Measurements from ENCODE around the gene MEI1. TPM values are rescaled to one million over a fixed set of nuclear protein-coding genes. Genes with fewer than 3 reads are reported as not detected.
A peak's percentile ranks its signal among the peaks of the same experiment; 100 is the strongest.

MEI1 gene
- total RNA-seq, 1 donor from 2014 or later = 0.64 TPM

- Mint-ChIP-seq H3K4me3 (ENCODE audit: unreplicated experiment) (no peak overlapping the region), H3K36me3 (ENCODE audit: unreplicated experiment) (no peaks in the 10 kb centered on the region), H3K27me3 (ENCODE audit: unreplicated experiment) (no peaks in the 10 kb centered on the region), H3K27ac (ENCODE audit: unreplicated experiment) (no peak overlapping the region), H3K4me1 (ENCODE audit: low read depth, unreplicated experiment) (no peaks in the 10 kb centered on the region), H3K9me3 (ENCODE audit: unreplicated experiment) (peaks cover 2% of the 10 kb centered on the region)
- DNase-seq = no peak
- TF ChIP-seq, protein P1, sequence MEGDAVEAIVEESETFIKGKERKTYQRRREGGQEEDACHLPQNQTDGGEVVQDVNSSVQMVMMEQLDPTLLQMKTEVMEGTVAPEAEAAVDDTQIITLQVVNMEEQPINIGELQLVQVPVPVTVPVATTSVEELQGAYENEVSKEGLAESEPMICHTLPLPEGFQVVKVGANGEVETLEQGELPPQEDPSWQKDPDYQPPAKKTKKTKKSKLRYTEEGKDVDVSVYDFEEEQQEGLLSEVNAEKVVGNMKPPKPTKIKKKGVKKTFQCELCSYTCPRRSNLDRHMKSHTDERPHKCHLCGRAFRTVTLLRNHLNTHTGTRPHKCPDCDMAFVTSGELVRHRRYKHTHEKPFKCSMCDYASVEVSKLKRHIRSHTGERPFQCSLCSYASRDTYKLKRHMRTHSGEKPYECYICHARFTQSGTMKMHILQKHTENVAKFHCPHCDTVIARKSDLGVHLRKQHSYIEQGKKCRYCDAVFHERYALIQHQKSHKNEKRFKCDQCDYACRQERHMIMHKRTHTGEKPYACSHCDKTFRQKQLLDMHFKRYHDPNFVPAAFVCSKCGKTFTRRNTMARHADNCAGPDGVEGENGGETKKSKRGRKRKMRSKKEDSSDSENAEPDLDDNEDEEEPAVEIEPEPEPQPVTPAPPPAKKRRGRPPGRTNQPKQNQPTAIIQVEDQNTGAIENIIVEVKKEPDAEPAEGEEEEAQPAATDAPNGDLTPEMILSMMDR (IDR thresholded peaks at IDR 0.05; ENCODE audit: partially characterized antibody, unreplicated experiment) = no peak
Observed at GRCh38 chr22:41753984-41754383, 54.7 kb downstream of the MEI1 start.

GRCh38 chr22:41757502-41757901 is 58.2 kb downstream of the MEI1 start:
- TF ChIP-seq, protein P1 (IDR thresholded peaks at IDR 0.05; ENCODE audit: partially characterized antibody, unreplicated experiment) = no peak
- Mint-ChIP-seq H3K36me3 (ENCODE audit: unreplicated experiment) (no peaks in the 10 kb centered on the region), H3K4me3 (ENCODE audit: unreplicated experiment) (no peak overlapping the region), H3K4me1 (ENCODE audit: low read depth, unreplicated experiment) (no peaks in the 10 kb centered on the region), H3K9me3 (ENCODE audit: unreplicated experiment) (peaks cover 2% of the 10 kb centered on the region), H3K27ac (ENCODE audit: unreplicated experiment) (no peak overlapping the region), H3K27me3 (ENCODE audit: unreplicated experiment) (no peaks in the 10 kb centered on the region)
- no peak for DNase-seq

DNA sequence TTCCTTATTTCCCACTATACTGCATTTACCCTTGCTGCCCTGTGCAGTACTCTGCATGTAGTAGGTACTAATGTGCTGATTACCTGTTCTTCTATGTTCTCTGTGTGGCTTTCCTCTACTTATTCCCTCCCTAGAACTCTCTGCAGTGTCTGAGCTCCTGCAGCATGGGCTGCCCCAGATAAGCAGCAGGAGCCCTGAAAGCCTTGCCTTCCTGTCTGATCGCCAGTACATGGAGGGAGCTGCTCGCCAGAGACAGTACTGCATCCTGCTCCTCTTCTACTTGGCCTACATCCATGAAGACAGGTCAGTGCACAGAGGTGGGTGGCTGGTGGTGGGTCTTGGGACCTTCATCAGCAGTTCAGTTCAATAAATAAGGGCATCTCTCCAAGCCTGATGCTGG is 58.9 kb downstream of the MEI1 start:
- TF ChIP-seq, protein P1 (IDR thresholded peaks at IDR 0.05; ENCODE audit: partially characterized antibody, unreplicated experiment) = no peak
- Mint-ChIP-seq H3K4me3 (ENCODE audit: unreplicated experiment) (no peak overlapping the region), H3K27me3 (ENCODE audit: unreplicated experiment) (no peaks in the 10 kb centered on the region), H3K4me1 (ENCODE audit: low read depth, unreplicated experiment) (no peaks in the 10 kb centered on the region), H3K27ac (ENCODE audit: unreplicated experiment) (no peak overlapping the region), H3K36me3 (ENCODE audit: unreplicated experiment) (no peaks in the 10 kb centered on the region), H3K9me3 (ENCODE audit: unreplicated experiment) (peaks cover 2% of the 10 kb centered on the region)
- no peak for DNase-seq

- H3K4me1 Mint-ChIP-seq (ENCODE audit: low read depth, unreplicated experiment) = no peaks in the 10 kb centered on the region
- TF ChIP-seq, protein P1 (IDR thresholded peaks at IDR 0.05; ENCODE audit: partially characterized antibody, unreplicated experiment) = peak; percentile 60
- no peaks in the 10 kb centered on the region for H3K36me3 Mint-ChIP-seq (ENCODE audit: unreplicated experiment)
- H3K9me3 Mint-ChIP-seq (ENCODE audit: unreplicated experiment) = no peaks in the 10 kb centered on the region
- H3K27ac Mint-ChIP-seq (ENCODE audit: unreplicated experiment) = no peak overlapping the region
- no peak overlapping the region for H3K4me3 Mint-ChIP-seq (ENCODE audit: unreplicated experiment)
- peak; percentile 76 for DNase-seq
- no peaks in the 10 kb centered on the region for H3K27me3 Mint-ChIP-seq (ENCODE audit: unreplicated experiment)
Observed at GRCh38 chr22:41762980-41763779, 63.9 kb downstream of the MEI1 start.

- no peak overlapping the region for H3K27ac Mint-ChIP-seq (ENCODE audit: unreplicated experiment)
- no peaks in the 10 kb centered on the region for H3K4me1 Mint-ChIP-seq (ENCODE audit: low read depth, unreplicated experiment)
- H3K36me3 Mint-ChIP-seq (ENCODE audit: unreplicated experiment) = no peaks in the 10 kb centered on the region
- TF ChIP-seq, protein P1 (IDR thresholded peaks at IDR 0.05; ENCODE audit: partially characterized antibody, unreplicated experiment) = no peak
- no peak overlapping the region for H3K4me3 Mint-ChIP-seq (ENCODE audit: unreplicated experiment)
- no peak for DNase-seq
- H3K27me3 Mint-ChIP-seq (ENCODE audit: unreplicated experiment) = no peaks in the 10 kb centered on the region
- no peaks in the 10 kb centered on the region for H3K9me3 Mint-ChIP-seq (ENCODE audit: unreplicated experiment)
Observed at GRCh38 chr22:41766476-41766875, 67.2 kb downstream of the MEI1 start.

All from glutamatergic neuron (in vitro differentiated cells).